Heart right ventricle (tissue), 16 donors: ENCODE data around the gene CLEC18A. TPM values are rescaled to one million over a fixed set of nuclear protein-coding genes. Genes with fewer than 3 reads are reported as not detected.

Experiments
- ATAC-seq, 8 donors: fragments of 200-7000 bp; cut with Tn5 transposase; one replicate each; pipeline ENCODE4 v1.9.1; 2020; ENCODE audit warnings: mild to moderate bottlenecking in 8 of 8, moderate library complexity in 8 of 8, moderate number of reproducible peaks in 1 of 8
- DNase-seq, 2 donors: peaks; one replicate each; pipeline ENCODE4 v3.0.0-alpha.2; 2020
- H3K27ac ChIP-seq, 10 donors: fragments of 200-600 bp; sonication (generic) in 2 of 10; one replicate each; pipeline versions ENCODE4 v1.5.0 to v1.8.0; 2020 to 2022; ENCODE audit warnings: mild to moderate bottlenecking in 3 of 10
- H3K27me3 ChIP-seq, 7 donors: fragments of 200-600 bp; one replicate each; pipeline ENCODE4 v1.8.0; 2021 to 2022; ENCODE audit warnings: mild to moderate bottlenecking in 2 of 7
- H3K36me3 ChIP-seq, 9 donors: fragments of 200-600 bp; sonication (generic) in 1 of 9; one replicate each; pipeline versions ENCODE4 v1.5.0 to v1.8.0; 2020 to 2022; ENCODE audit warnings: mild to moderate bottlenecking in 2 of 9
- H3K4me1 ChIP-seq, 9 donors: fragments of 200-600 bp; sonication (generic) in 1 of 9; one replicate each; pipeline versions ENCODE4 v1.5.0 to v1.8.0; 2020 to 2022; ENCODE audit warnings: mild to moderate bottlenecking in 4 of 9
- H3K4me3 ChIP-seq, 10 donors: fragments of 200-600 bp; sonication (generic) in 2 of 10; one replicate each; pipeline versions ENCODE4 v1.5.0 to v1.8.0; 2020 to 2022; ENCODE audit warnings: mild to moderate bottlenecking in 7 of 10, moderate library complexity in 2 of 10
- H3K9me3 ChIP-seq, 11 donors: fragments of 200-600 bp in 10 of 11; sonication (generic) in 2 of 11; one replicate each; pipeline versions ENCODE4 v1.5.0 to v1.8.0; 2013 to 2022; ENCODE audit warnings: mild to moderate bottlenecking in 2 of 11, control low read depth in 1 of 11, moderate library complexity in 1 of 11
- WGBS, 2 donors: extraction: QIAGEN DNeasy Blood & Tissue Kit; methylation state at CpG; one replicate each; pipeline ENCODE4 v1.1.7; 2013; ENCODE audit warnings: inconsistent platforms in 1 of 2; 5-methylcytosine and 5-hydroxymethylcytosine counted together
- intact Hi-C, 10 donors: fragments of 100-400 bp; cut with DNase I; formaldehyde crosslinking; loops; one replicate each; pipeline versions ENCODE4 v1.11.1 to v1.14.2; 2022
- polyA plus RNA-seq, 2 donors: library from polyadenylated mRNA; stranded (reverse); fragments of 200-250 nt; gene quantifications; one replicate each; pipeline ENCODE4 v1.2.3, GENCODE V29; 2013
- total RNA-seq, 10 donors: library from RNA; stranded (reverse); fragmentation: NEBNext Ultra II Directional in 3 of 10; extraction: Animal tissue kit (Norgen Biotek cat#: 25700) in 3 of 10; gene quantifications; one replicate each; pipeline versions ENCODE4 v1.2.1 to v1.2.4, GENCODE V29; 2021 to 2023
- TF ChIP-seq, protein P1 (sequence below), 9 donors: fragments of 200-600 bp; sonication (generic) in 2 of 9; IDR thresholded peaks; one replicate each; pipeline versions ENCODE4 v1.5.0 to v1.8.0; 2021 to 2022; ENCODE audit warnings: antibody characterized with exemption in 9 of 9, mild to moderate bottlenecking in 5 of 9, moderate library complexity in 1 of 9
- donor health status: Arrhythmogenic right ventricular cardiomyopathy.
- donor health status: ischemic (EF 13 %, LVEDD 7.1; RV severe dilation, severe dysfunction).
- donor health status: healthy with polysubstance abuse.
- donor health status: DM: no; HTN: yes; CAD: no.
- donor health status: DM: no; HTN: no; CAD: no.
- donor health status: ischemic (EF 25% LVEDD 6.9; RV normal size, moderate dysfunction).
- donor health status: ischemic (EF 25% LVEDD 5.7; RV mildly dilated, moderate dysfunction).
- donor health status: healthy.
- donor health status: DM: yes; HTN: yes; CAD: no.
- donor health status: Ischemic cardiomyopathy.
- donor health status: ischemic (EF 35%, LVEDD 5.7; RV mildly dilated, moderate dysfunction).
- donor health status: nonischemic (EF 11% LVEDD 7.7; RV severe dilation, severe dysfunction).
- donor health status: DM: yes; HTN: yes; CAD: no.
- donor health status: PGD.
- donor health status: ischemic (EF 29% LVEDD 5.4; RV normal size, mild dysfunction).
- donor health status: nonischemic (EF 23%, LVEDD 6.1; RV moderate dilation, normal function).

Gene CLEC18A
- total and polyA plus RNA-seq, 12 donors: 0.11 to 0.59 (median 0.34) TPM; not detected in 2

DNA sequence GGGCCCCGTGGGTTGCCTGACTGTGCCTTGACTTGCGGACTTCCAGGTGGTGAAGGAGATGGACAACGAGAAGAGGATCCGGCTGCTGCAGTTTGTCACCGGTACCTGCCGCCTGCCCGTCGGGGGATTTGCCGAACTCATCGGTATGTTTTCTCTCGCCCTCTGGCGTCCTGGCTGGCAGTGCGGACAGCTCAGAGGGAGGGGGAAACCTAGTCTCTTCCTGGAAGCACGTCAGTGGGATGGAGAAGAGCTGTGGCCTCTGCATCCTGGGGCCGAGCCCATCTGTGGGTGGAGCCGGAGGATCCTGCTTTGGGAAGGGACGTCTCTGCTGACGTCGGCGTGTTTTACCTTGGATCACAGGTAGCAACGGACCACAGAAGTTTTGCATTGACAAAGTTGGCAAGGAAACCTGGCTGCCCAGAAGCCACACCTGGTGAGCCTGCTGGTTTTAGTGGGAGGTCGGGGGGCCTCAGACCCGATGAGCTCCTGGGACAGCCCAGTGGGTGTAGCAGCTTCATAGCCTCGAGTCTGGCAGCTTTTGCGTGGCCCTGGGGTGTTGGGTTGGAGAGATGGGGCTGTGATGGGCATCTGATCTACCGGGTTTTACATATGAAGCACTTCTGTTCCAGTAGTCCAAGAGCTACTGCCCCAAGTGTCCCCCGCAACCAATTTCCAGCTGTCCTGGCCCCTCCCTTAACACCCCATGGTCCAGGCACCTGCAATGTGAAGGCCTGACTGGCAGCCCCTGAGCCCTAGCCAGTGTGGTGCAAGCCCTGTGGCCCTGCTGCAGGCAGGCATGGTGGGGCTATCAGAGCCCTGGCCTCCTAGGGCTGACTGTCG lies 11.9 kb upstream of the CLEC18A start:
- 91% methylated on average over 28 of the region's 28 CpGs for WGBS, 2 donors
- no peak for DNase-seq
- intact Hi-C loops: no loop called here

DNA sequence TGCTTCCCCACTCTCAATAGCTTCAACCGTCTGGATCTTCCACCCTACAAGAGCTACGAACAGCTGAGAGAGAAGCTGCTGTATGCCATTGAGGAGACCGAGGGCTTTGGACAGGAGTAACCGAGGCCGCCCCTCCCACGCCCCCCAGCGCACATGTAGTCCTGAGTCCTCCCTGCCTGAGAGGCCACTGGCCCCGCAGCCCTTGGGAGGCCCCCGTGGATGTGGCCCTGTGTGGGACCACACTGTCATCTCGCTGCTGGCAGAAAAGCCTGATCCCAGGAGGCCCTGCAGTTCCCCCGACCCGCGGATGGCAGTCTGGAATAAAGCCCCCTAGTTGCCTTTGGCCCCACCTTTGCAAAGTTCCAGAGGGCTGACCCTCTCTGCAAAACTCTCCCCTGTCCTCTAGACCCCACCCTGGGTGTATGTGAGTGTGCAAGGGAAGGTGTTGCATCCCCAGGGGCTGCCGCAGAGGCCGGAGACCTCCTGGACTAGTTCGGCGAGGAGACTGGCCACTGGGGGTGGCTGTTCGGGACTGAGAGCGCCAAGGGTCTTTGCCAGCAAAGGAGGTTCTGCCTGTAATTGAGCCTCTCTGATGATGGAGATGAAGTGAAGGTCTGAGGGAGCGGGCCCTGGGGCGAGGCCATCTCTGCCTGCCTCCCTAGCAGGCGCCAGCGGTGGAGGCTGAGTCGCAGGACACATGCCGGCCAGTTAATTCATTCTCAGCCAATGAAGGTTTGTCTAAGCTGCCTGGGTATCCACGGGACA lies 11.1 kb upstream of the CLEC18A start:
- peaks cover 0 to 78% (median 44%) of the 10 kb centered on the region in 9 donors for H3K36me3 ChIP-seq

More for the DNA sequence above, 11.9 kb upstream of the CLEC18A start:
- H3K27ac ChIP-seq: no peak overlapping the region
- TF ChIP-seq, protein P1, sequence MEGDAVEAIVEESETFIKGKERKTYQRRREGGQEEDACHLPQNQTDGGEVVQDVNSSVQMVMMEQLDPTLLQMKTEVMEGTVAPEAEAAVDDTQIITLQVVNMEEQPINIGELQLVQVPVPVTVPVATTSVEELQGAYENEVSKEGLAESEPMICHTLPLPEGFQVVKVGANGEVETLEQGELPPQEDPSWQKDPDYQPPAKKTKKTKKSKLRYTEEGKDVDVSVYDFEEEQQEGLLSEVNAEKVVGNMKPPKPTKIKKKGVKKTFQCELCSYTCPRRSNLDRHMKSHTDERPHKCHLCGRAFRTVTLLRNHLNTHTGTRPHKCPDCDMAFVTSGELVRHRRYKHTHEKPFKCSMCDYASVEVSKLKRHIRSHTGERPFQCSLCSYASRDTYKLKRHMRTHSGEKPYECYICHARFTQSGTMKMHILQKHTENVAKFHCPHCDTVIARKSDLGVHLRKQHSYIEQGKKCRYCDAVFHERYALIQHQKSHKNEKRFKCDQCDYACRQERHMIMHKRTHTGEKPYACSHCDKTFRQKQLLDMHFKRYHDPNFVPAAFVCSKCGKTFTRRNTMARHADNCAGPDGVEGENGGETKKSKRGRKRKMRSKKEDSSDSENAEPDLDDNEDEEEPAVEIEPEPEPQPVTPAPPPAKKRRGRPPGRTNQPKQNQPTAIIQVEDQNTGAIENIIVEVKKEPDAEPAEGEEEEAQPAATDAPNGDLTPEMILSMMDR (IDR thresholded peaks at IDR 0.05): no peak
- no peaks in the 10 kb centered on the region for H3K27me3 ChIP-seq
- H3K9me3 ChIP-seq: no peaks in the 10 kb centered on the region
- H3K36me3 ChIP-seq: peaks cover 0 to 86% (median 50%) of the 10 kb centered on the region in 9 donors
- H3K4me3 ChIP-seq: no peak overlapping the region
- no peak for ATAC-seq
- H3K4me1 ChIP-seq: peaks cover 0 to 9% (median 0%) of the 10 kb centered on the region in 9 donors

DNA sequence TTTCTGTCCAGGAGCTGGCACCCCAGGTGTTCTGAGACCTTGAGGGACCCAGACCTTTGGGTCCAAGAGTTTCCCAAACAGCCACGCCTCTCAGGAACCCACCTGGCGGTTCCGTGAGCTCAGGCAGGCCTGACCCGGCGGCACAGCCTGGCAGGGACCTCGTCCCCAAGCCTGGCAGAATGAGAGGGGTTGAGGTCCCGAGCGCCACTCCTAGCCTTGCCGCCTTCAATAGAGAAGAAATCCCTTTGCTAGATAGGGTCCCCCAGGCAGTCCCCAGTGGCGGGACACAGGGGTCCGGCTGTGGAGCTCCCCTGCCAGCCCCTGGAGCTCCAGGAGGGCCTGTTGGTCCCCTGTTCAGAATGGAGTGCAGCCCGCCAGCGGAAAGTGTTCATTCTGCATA lies 10.5 kb upstream of the CLEC18A start:
- intact Hi-C loops: no loop called here
- TF ChIP-seq, protein P1 (IDR thresholded peaks at IDR 0.05): no peak
- Histone ChIP-seq H3K36me3 (peaks cover 0 to 71% (median 41%) of the 10 kb centered on the region in 9 donors), H3K4me3 (no peak overlapping the region), H3K27ac (no peak overlapping the region), H3K27me3 (no peaks in the 10 kb centered on the region), H3K9me3 (no peaks in the 10 kb centered on the region), H3K4me1 (peaks cover 0 to 9% (median 0%) of the 10 kb centered on the region in 9 donors)
- WGBS, 2 donors: 95 to 97% methylated on average over 13 of the region's 13 CpGs
- ATAC-seq (no peak), DNase-seq (no peak)

More for the DNA sequence above, 11.1 kb upstream of the CLEC18A start:
- H3K27ac ChIP-seq: no peak overlapping the region
- intact Hi-C loops: no loop called here
- H3K4me3 ChIP-seq: no peak overlapping the region
- 94 to 95% methylated on average over 26 of the region's 26 CpGs for WGBS, 2 donors
- H3K4me1 ChIP-seq: peaks cover 0 to 9% (median 0%) of the 10 kb centered on the region in 9 donors
- TF ChIP-seq, protein P1 (IDR thresholded peaks at IDR 0.05): no peak
- ATAC-seq (no peak), DNase-seq (no peak)
- H3K9me3 ChIP-seq: no peaks in the 10 kb centered on the region
- no peaks in the 10 kb centered on the region for H3K27me3 ChIP-seq
